K562 (cell line): ENCODE results near the gene HMX1. TPM values are rescaled to one million over a fixed set of nuclear protein-coding genes. Genes with fewer than 3 reads are reported as not detected.

Source experiments
- ATAC-seq: fragments of 200-7000 bp; cut with Tn5 transposase; 3 replicates; pipeline ENCODE4 v1.9.1; 2020; ENCODE audit warnings: moderate library complexity
- BruUV-seq: library from RNA; stranded (reverse); fragments of 400-500 nt; replicated peaks from 2 replicates; lab custom pipeline; 2021; lab: Mats Ljungman, UMichigan
- CTCF ChIA-PET: fragments of 300-600 bp; formaldehyde crosslinking; extraction: SDS; loops from one replicate; lab custom pipeline; 2021; ENCODE audit warnings: low intra/inter-chr PET ratio; lab: Yijun Ruan, JAX
- POLR2A ChIA-PET: fragments of 300-600, 350-650 bp; sonication (Branson Sonifier 250); formaldehyde crosslinking; extraction: SDS; loops from one replicate; lab custom pipeline; 2021; ENCODE audit warnings: antibody characterized with exemption, inconsistent platforms; lab: Yijun Ruan, JAX
- DNase-seq, 4 experiments: peaks; one replicate each; pipeline versions ENCODE4 v3.0.0 to v3.0.0-alpha.2; 2011 to 2018; ENCODE audit warnings: low spot score in 3 of 4, mixed read lengths in 3 of 4; ENCODE audit errors: extremely low read depth in 1 of 4
- FAIRE-seq: peaks from 2 replicates; lab custom pipeline; 2011; peaks lifted over from hg19 to GRCh38; lab: Jason Lieb, UNC
- H2AFZ ChIP-seq: 2 replicates; pipeline ENCODE4 v1.6.0; 2011; ENCODE audit warnings: low read depth, low read length, control low read depth, inconsistent platforms
- H3K27ac ChIP-seq: fragments of 200-600 bp; 3 replicates; pipeline ENCODE4 v1.8.0; 2011; ENCODE audit warnings: low read depth, mild to moderate bottlenecking, control low read depth, inconsistent platforms, low read length, moderate library complexity, mixed read lengths; ENCODE audit errors: extremely low read depth
- H3K27me3 ChIP-seq, 2 experiments: fragments of 300-600 bp in 1 of 2; 2 replicates in 1 of 2; 3 replicates in 1 of 2; pipeline versions ENCODE4 v1.6.0 to v1.8.0; 2011; ENCODE audit warnings: inconsistent platforms in 2 of 2, low read length in 2 of 2, mild to moderate bottlenecking in 1 of 2, mixed read lengths in 1 of 2, moderate library complexity in 1 of 2; ENCODE audit not compliant: control insufficient read depth in 2 of 2, insufficient read depth in 2 of 2
- H3K36me3 ChIP-seq: fragments of 300-600 bp; 3 replicates; pipeline ENCODE4 v1.8.0; 2011; ENCODE audit warnings: mild to moderate bottlenecking, low read length, inconsistent platforms; ENCODE audit not compliant: control insufficient read depth, insufficient read depth
- H3K4me1 ChIP-seq, 2 experiments: fragments of 200-600 bp in 1 of 2; replicated peaks in 1 of 2; 2 replicates in 1 of 2; 3 replicates in 1 of 2; pipeline versions ENCODE4 v1.5.1 to v1.8.0; 2011; ENCODE audit warnings: inconsistent platforms in 2 of 2, low read length in 2 of 2, mild to moderate bottlenecking in 1 of 2, mixed read lengths in 1 of 2, moderate library complexity in 1 of 2; ENCODE audit not compliant: control insufficient read depth in 2 of 2, insufficient read depth in 2 of 2
- H3K4me2 ChIP-seq: 2 replicates; pipeline ENCODE4 v1.6.1; 2011; ENCODE audit warnings: low read length, control low read depth, inconsistent platforms, mixed read lengths; ENCODE audit not compliant: insufficient read depth
- H3K4me3 ChIP-seq: fragments of 200-600 bp; sonication (generic), shearing (Covaris generic); 2 replicates; pipeline ENCODE4 v1.5.1; 2016; ENCODE audit warnings: control low read depth, inconsistent platforms
- H3K79me2 ChIP-seq: fragments of 200-600 bp; 3 replicates; pipeline ENCODE4 v1.8.0; 2011; ENCODE audit warnings: low read length, inconsistent platforms; ENCODE audit not compliant: control insufficient read depth, insufficient read depth
- H3K9ac ChIP-seq, 2 experiments: 2 replicates each; pipeline versions ENCODE4 v1.6.0 to v1.6.1; 2011; ENCODE audit warnings: low read depth in 2 of 2, low read length in 2 of 2, control low read depth in 1 of 2, inconsistent platforms in 1 of 2, mild to moderate bottlenecking in 1 of 2, mixed read lengths in 1 of 2; ENCODE audit not compliant: insufficient read depth in 1 of 2
- H3K9me1 ChIP-seq: one replicate; pipeline ENCODE4 v1.6.0; 2011; ENCODE audit warnings: inconsistent platforms, mild to moderate bottlenecking, low read length, moderate library complexity; ENCODE audit not compliant: control insufficient read depth, insufficient read depth
- H3K9me3 ChIP-seq: replicated peaks from 2 replicates; pipeline ENCODE4 v1.5.1; 2011; ENCODE audit warnings: low read depth, low read length, inconsistent platforms; ENCODE audit not compliant: control insufficient read depth, insufficient read depth
- H4K20me1 ChIP-seq: replicated peaks from 2 replicates; pipeline ENCODE4 v1.6.1; 2011; ENCODE audit warnings: low read length, inconsistent platforms, mixed read lengths; ENCODE audit not compliant: control insufficient read depth, insufficient read depth
- C11orf30 ChIP-seq: fragments of 450-650 bp; IDR thresholded peaks from 2 replicates; pipeline ENCODE4 v1.6.1; 2016; ENCODE audit warnings: low read depth, mild to moderate bottlenecking
- EP300 ChIP-seq: IDR thresholded peaks from 2 replicates; pipeline ENCODE4 v1.6.1; 2012; ENCODE audit warnings: low read length, improper control_type of control experiment
- HDAC6 ChIP-seq: IDR thresholded peaks from 2 replicates; pipeline ENCODE4 v1.6.1; 2012; ENCODE audit warnings: low read depth, mild to moderate bottlenecking, control low read depth, inconsistent platforms, low read length, moderate library complexity
- HDGF ChIP-seq: fragments of 450-650 bp; IDR thresholded peaks from 2 replicates; pipeline ENCODE4 v1.6.1; 2016
- HNRNPK ChIP-seq: fragments of 200-400 bp; formaldehyde crosslinking; IDR thresholded peaks from one replicate; pipeline ENCODE4 v1.6.1; 2018; ENCODE audit warnings: mild to moderate bottlenecking, low read depth, low read length; ENCODE audit not compliant: poor library complexity, severe bottlenecking
- LARP7 ChIP-seq: fragments of 450-650 bp; IDR thresholded peaks from 2 replicates; pipeline ENCODE4 v1.6.1; 2016
- NCOA2 ChIP-seq, 2 experiments: fragments of 450-650 bp; IDR thresholded peaks; 2 replicates each; pipeline ENCODE4 v1.6.1; 2018; ENCODE audit warnings: mild to moderate bottlenecking in 2 of 2, moderate library complexity in 1 of 2; ENCODE audit not compliant: partially characterized antibody in 2 of 2
- RBM17 ChIP-seq: fragments of 200-400 bp; formaldehyde crosslinking; IDR thresholded peaks from 2 replicates; pipeline ENCODE4 v1.6.1; 2017; ENCODE audit warnings: low read depth, mild to moderate bottlenecking, low read length, borderline replicate concordance
- RFX1 ChIP-seq: fragments of 450-650 bp; IDR thresholded peaks from 2 replicates; pipeline ENCODE4 v1.6.1; 2016; ENCODE audit warnings: mild to moderate bottlenecking, moderate library complexity
- SIRT6 ChIP-seq: IDR thresholded peaks from one replicate; pipeline ENCODE4 v1.6.1; 2012; ENCODE audit warnings: low read depth, mild to moderate bottlenecking, control low read depth, inconsistent platforms, low read length, moderate library complexity
- SMARCE1 ChIP-seq: fragments of 450-650 bp; IDR thresholded peaks from 2 replicates; pipeline ENCODE4 v1.7.1; 2016; ENCODE audit warnings: mild to moderate bottlenecking
- SP2 ChIP-seq: IDR thresholded peaks from 2 replicates; pipeline ENCODE4 v1.6.1; 2011; ENCODE audit warnings: mild to moderate bottlenecking, low read depth, low read length, moderate library complexity; ENCODE audit not compliant: poor library complexity, severe bottlenecking; ENCODE audit errors: extremely low read depth
- ZFP36 ChIP-seq: fragments of 150-350 bp; IDR thresholded peaks from 2 replicates; pipeline ENCODE4 v1.6.1; 2018; ENCODE audit warnings: low read length, low read depth; ENCODE audit not compliant: partially characterized antibody
- WGBS: fragments of 100-300 bp; shearing (Covaris generic); methylation state at CpG from one replicate; pipeline ENCODE4 v1.1.6; 2016; ENCODE audit warnings: low coverage, mixed read lengths; ENCODE audit not compliant: insufficient coverage; ENCODE audit errors: missing lambda C conversion rate; 5-methylcytosine and 5-hydroxymethylcytosine counted together
- in situ Hi-C: fragments of 300-500 bp; cut with MboI; formaldehyde crosslinking; loops from 4 replicates; pipeline ENCODE4 v1.15.0; 2018; ENCODE audit warnings: inconsistent platforms, mixed read lengths
- intact Hi-C: fragments of 100-400 bp; cut with micrococcal nuclease; formaldehyde crosslinking; loops from 2 replicates; pipeline ENCODE4 v1.14.2; 2022
- polyA plus RNA-seq, 8 experiments: library from polyadenylated mRNA; depleted of rRNA in 4 of 8; stranded (reverse) in 5 of 8; unstranded in 3 of 8; fragments of >200 nt; fragmentation: Nextera tagmentation in 2 of 8; fragmentation: Illumina TruSeq in 1 of 8; extraction: Ambion mirVana in 2 of 8; extraction: Trizol in 1 of 8; gene quantifications; 2 replicates each; pipeline versions ENCODE4 v1.2.1 to v1.2.3, GENCODE V29; 2011 to 2014; ENCODE audit warnings: inconsistent platforms in 1 of 8, missing spikeins in 1 of 8
- total RNA-seq, 7 experiments: library from RNA; depleted of rRNA in 6 of 7; stranded (reverse); fragments of >200 nt in 6 of 7; fragmentation: Illumina TruSeq in 2 of 7; extraction: Trizol in 2 of 7; gene quantifications; 2 replicates each; pipeline versions ENCODE4 v1.2.1 to v1.2.3, GENCODE V29; 2011 to 2021; ENCODE audit warnings: low replicate concordance in 1 of 7
- TF ChIP-seq, protein P1 (sequence below): fragments of 250-450 bp; sonication (Bioruptor Pico); IDR thresholded peaks from 2 replicates; pipeline ENCODE4 v1.4.0; 2020; ENCODE audit warnings: borderline replicate concordance
- TF ChIP-seq, protein P2 (sequence below): fragments of 250-450 bp; sonication (Bioruptor Pico); IDR thresholded peaks from 2 replicates; pipeline ENCODE4 v1.4.0; 2020

HMX1 gene
- total and polyA plus RNA-seq, 9 of the 15 experiments (the other 6 are each of a cell fraction or from before 2014, with no cell fraction given): not detected

DNA sequence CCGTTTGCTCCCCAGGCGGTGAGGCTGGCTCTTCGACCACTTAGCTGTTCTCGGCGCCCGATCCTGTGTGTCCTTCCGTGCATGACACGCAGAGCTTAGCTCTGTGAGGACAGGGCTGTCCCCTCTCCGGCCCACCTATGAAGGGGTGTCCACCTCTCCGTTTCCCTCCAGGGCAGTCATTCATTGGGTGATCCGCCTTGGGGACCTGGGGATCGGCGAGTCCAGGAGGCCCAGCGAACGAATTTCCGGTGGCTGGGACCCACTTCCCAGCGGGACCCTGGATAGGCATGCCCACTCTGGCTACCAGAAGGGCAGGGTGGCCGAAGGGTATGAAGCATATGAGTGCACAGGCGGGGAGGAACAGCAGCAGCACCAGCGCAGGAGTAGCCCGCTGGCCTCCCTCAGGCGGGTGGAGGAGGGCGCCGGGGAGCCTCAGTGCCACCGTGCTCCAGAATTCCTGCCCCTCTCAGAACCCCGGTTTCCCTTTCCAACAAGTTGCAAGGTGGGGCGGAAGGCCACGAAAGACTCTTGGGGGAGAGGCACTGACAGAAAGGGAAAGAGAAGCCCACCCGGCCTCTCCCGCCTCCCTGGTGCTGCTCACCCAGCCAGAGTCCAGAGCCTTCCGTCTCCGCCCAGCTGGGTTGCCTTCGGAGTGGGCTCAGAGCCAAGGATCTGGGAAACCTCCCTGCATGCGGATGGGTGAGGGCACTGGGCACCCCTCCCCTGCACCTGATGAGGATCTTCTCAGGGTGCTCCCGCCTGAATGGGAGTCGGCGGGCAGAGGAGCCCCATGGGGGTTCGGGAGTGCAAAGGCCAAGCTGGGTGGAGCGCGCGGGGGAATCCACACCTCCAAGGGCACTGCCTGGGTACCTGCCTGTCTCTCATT is 8.6 kb downstream of the HMX1 start:
- H3K9ac ChIP-seq: no peak overlapping the region
- ATAC-seq (no peak), DNase-seq (no peak), FAIRE-seq (no peak)
- in situ Hi-C loops: no loop called here
- TF ChIP-seq C11orf30: no peak
- no peak for TF ChIP-seq HDAC6
- TF ChIP-seq, protein P1, sequence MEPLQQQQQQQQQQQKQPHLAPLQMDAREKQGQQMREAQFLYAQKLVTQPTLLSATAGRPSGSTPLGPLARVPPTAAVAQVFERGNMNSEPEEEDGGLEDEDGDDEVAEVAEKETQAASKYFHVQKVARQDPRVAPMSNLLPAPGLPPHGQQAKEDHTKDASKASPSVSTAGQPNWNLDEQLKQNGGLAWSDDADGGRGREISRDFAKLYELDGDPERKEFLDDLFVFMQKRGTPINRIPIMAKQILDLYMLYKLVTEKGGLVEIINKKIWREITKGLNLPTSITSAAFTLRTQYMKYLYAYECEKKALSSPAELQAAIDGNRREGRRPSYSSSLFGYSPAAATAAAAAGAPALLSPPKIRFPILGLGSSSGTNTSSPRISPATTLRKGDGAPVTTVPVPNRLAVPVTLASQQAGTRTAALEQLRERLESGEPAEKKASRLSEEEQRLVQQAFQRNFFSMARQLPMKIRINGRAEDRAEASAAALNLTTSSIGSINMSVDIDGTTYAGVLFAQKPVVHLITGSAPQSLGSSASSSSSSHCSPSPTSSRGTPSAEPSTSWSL (CRISPR knock-in tag): no peak
- no peak for TF ChIP-seq RBM17
- no peak for TF ChIP-seq HDGF
- TF ChIP-seq SIRT6: no peak
- TF ChIP-seq LARP7: no peak
- TF ChIP-seq EP300: no peak
- TF ChIP-seq HNRNPK: no peak
- TF ChIP-seq RFX1: no peak
- no peak for TF ChIP-seq ZFP36
- TF ChIP-seq, protein P2, sequence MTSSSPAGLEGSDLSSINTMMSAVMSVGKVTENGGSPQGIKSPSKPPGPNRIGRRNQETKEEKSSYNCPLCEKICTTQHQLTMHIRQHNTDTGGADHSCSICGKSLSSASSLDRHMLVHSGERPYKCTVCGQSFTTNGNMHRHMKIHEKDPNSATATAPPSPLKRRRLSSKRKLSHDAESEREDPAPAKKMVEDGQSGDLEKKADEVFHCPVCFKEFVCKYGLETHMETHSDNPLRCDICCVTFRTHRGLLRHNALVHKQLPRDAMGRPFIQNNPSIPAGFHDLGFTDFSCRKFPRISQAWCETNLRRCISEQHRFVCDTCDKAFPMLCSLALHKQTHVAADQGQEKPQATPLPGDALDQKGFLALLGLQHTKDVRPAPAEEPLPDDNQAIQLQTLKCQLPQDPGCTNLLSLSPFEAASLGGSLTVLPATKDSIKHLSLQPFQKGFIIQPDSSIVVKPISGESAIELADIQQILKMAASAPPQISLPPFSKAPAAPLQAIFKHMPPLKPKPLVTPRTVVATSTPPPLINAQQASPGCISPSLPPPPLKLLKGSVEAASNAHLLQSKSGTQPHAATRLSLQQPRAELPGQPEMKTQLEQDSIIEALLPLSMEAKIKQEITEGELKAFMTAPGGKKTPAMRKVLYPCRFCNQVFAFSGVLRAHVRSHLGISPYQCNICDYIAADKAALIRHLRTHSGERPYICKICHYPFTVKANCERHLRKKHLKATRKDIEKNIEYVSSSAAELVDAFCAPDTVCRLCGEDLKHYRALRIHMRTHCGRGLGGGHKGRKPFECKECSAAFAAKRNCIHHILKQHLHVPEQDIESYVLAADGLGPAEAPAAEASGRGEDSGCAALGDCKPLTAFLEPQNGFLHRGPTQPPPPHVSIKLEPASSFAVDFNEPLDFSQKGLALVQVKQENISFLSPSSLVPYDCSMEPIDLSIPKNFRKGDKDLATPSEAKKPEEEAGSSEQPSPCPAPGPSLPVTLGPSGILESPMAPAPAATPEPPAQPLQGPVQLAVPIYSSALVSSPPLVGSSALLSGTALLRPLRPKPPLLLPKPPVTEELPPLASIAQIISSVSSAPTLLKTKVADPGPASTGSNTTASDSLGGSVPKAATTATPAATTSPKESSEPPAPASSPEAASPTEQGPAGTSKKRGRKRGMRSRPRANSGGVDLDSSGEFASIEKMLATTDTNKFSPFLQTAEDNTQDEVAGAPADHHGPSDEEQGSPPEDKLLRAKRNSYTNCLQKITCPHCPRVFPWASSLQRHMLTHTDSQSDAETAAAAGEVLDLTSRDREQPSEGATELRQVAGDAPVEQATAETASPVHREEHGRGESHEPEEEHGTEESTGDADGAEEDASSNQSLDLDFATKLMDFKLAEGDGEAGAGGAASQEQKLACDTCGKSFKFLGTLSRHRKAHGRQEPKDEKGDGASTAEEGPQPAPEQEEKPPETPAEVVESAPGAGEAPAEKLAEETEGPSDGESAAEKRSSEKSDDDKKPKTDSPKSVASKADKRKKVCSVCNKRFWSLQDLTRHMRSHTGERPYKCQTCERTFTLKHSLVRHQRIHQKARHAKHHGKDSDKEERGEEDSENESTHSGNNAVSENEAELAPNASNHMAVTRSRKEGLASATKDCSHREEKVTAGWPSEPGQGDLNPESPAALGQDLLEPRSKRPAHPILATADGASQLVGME (CRISPR knock-in tag): no peak
- no peak for TF ChIP-seq SP2
- no peak for TF ChIP-seq SMARCE1
- no peak for TF ChIP-seq NCOA2 (IDR thresholded peaks at IDR 0.05; ENCODE audit: partially characterized antibody in 2 of 2)
- intact Hi-C loops: no loop called here
- H2AFZ ChIP-seq: no peak overlapping the region
- no peaks in the 10 kb centered on the region for H3K36me3 ChIP-seq
- CTCF ChIA-PET: no interaction called here
- 4% methylated on average over 27 of the region's 41 CpGs for WGBS
- no TSS peak for BruUV-seq
- POLR2A ChIA-PET: interaction anchor here (0.6 kb wide), 1 partner anchor 9 kb away, joined by 3 read pairs; no protein-coding TSS in a partner anchor
- peaks cover 0 to 9% of the 10 kb centered on the region in 2 experiments; a peak in 1 of 5 replicates for H3K4me1 ChIP-seq
- H3K9me1 ChIP-seq: no peaks in the 10 kb centered on the region
- no peak overlapping the region for H3K4me3 ChIP-seq
- 0 out of 2 replicates have a peak, but pooled peaks cover 5% of the 10 kb centered on the region for H4K20me1 ChIP-seq
- H3K27me3 ChIP-seq: peaks cover 5 to 58% of the 10 kb centered on the region in 2 experiments; a peak in 4 of 5 replicates
- H3K4me2 ChIP-seq: no peak overlapping the region
- H3K79me2 ChIP-seq: no peaks in the 10 kb centered on the region
- H3K9me3 ChIP-seq: no peaks in the 10 kb centered on the region
- H3K27ac ChIP-seq: no peak overlapping the region
